HG03521 (cell line): ENCODE results near the gene NUMB.

ENCODE experiments used
- ATAC-seq: cut with Tn5 transposase; IDR thresholded peaks from one replicate; pipeline ENCODE4 v1.9.1; 2021; ENCODE audit warnings: mild to moderate bottlenecking, moderate library complexity; ENCODE audit not compliant: unreplicated experiment

The NUMB gene

DNA sequence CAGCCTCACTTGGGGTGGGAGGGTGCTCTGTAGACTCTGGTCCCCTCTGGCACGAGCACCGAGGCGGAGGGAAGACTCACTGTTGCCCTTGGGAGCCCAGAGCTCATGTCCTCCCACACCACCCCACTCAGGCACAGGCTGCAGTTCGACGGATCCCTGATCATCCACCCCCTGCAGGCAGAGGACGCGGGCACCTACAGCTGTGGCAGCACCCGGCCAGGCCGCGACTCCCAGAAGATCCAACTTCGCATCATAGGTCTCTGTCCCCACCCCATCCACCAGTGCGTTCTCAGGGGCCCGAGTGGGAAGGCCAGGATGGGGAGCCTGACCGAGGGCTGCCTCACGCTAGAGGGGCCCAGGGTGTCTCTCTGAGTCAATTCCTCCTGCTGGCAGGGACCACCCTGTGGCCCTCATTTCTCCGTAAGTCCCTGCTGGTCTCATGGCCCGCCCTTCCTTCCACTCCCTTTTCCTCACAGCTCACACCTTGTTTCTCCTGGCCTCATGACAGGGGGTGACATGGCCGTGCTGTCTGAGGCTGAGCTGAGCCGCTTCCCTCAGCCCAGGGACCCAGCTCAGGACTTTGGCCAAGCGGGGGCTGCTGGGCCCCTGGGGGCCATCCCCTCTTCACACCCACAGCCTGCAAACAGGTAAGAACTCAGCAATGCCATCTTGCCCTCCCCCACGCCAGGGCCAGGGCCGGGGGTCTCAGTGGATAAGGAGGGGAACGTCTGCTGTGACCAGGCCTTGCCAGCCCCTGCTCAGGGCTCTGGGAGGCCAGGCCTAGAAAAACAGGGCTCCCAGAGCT is 194.1 kb downstream of the NUMB start:
- ATAC-seq = no peak

DNA sequence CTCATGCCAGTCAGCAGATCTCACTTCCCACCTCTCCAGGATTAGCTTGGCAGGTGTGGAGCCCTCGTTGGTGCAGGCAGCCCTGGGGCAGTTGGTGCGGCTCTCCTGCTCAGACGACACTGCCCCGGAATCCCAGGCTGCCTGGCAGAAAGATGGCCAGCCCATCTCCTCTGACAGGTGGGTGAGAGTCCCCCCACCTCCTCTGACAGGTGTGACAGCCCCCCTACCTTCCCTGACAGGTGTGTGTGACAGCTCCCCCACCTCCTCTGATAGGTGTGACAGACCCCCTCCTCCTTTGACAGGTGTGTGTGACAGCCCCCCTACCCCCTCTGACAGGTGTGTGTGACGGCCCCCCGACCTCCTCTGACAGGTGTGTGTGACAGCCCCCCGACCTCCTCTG is 194.7 kb downstream of the NUMB start:
- ATAC-seq = no peak

DNA sequence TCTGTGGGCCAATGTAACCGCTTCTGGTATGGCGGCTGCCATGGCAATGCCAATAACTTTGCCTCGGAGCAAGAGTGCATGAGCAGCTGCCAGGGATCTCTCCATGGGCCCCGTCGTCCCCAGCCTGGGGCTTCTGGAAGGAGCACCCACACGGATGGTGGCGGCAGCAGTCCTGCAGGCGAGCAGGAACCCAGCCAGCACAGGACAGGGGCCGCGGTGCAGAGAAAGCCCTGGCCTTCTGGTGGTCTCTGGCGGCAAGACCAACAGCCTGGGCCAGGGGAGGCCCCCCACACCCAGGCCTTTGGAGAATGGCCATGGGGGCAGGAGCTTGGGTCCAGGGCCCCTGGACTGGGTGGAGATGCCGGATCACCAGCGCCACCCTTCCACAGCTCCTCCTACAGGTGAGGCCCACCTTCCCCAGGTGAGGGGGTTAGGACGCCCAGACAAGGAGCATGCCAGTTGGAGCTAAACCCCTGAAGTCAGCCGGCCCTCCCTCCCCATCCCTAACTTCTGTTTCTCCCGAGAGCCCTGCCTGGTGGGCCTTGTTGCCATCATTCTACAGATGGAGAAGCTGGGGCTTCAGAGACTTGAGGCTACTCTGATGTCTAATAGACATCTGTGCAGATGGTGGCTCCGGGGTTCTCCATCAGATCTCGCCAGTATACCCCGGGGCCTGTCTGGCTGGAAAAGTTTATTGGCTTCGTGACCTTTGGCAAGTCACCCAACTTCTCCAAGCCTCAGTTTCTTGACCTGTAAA is 195.7 kb downstream of the NUMB start:
- no peak for ATAC-seq

DNA sequence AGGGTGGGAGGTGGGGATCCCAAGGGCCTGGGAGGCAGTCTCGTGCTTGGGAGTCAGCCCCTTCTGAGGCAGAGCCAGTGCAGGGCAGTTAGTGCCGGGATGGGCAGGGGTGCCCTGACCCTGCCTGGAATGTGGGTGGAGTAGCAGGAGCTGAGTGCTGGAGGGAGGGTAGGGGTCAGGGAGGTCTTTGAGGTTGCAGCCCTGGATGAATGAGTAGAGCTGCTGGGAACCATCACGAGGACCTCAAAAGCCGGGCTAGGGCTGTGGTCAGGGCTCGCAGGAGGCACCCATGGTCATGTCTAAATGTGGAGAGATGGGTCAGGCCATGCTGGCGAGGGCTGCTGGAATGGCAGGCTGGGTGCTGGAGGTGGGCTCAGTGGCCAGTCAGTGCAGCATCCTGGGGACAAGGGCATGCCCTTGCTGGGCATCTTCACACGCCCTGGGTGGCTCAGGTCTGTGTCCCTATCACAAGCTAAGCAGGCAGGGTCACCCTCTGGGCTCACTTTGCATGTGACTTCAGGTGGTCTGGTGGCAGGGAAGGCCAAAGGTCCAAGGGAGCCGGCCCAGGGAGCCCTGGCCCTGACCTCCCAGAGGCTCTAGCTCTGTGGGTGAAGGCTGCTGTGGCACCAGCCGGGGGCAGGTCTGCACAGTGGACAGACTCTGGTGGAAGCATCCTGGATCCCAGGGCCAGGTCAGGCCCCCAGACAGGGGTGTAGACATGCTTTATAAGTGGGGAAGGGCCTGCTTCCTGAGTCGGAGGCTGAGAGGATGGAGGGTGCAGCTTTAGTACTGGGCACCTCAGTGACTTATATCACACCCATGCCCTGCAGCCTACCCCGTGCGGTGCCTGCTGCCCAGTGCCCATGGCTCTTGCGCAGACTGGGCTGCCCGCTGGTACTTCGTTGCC is 196.6 kb downstream of the NUMB start:
- no peak for ATAC-seq

DNA sequence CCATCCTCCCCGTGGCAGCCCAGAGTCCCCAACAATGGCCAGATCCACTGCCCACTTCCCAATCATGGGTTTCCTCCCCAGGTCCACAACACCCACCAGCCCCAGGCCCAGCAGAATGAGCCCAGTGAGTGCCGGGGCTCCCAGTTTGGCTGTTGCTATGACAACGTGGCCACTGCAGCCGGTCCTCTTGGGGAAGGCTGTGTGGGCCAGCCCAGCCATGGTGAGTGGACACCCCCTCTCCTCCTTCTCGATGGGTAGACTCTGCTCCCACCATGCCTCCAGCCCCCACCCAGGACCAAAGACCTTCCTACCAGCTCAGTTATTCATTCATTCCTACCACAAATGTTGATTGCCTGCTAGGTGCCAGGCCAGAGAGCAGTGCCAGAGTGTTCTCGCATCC is 197.3 kb downstream of the NUMB start:
- ATAC-seq = no peak

DNA sequence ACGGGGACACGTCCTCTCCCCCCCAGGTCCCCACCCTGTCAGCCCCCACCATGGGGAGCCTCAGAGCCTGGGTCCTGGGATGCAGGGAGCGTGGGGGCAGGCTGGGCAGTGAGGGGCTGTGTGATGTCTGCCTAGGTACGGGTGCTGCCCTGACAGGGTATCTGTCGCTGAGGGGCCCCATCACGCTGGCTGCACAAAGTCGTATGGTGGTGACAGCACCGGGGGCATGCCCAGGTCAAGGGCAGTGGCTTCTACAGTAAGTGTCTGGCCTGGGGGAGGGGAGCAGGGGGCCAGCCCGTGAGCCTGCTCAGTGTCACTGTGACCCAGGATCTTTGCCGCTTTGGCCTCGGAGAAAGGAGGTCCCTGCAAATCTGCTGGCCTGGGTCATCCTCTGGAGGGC is 197.8 kb downstream of the NUMB start:
- no peak for ATAC-seq

DNA sequence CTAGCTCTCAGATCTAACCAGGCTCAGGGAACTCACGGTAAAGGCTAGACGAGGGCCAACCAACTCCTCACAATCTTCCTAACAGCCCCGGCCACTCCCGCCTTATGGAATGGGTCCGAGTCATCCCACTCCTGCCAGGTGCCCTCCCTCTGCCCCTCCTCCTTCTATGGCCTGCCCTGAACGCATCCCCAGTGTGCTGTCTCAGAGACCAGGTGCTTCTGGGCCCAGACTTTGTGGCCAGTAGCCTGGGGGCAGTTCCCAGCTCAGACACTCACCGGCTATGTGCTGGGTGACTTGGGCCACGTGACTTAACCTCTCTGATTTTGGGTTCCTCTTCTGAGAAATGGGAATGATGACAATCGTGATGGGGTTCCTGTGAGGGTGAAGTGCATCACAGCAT is 198.5 kb downstream of the NUMB start:
- no peak for ATAC-seq

DNA sequence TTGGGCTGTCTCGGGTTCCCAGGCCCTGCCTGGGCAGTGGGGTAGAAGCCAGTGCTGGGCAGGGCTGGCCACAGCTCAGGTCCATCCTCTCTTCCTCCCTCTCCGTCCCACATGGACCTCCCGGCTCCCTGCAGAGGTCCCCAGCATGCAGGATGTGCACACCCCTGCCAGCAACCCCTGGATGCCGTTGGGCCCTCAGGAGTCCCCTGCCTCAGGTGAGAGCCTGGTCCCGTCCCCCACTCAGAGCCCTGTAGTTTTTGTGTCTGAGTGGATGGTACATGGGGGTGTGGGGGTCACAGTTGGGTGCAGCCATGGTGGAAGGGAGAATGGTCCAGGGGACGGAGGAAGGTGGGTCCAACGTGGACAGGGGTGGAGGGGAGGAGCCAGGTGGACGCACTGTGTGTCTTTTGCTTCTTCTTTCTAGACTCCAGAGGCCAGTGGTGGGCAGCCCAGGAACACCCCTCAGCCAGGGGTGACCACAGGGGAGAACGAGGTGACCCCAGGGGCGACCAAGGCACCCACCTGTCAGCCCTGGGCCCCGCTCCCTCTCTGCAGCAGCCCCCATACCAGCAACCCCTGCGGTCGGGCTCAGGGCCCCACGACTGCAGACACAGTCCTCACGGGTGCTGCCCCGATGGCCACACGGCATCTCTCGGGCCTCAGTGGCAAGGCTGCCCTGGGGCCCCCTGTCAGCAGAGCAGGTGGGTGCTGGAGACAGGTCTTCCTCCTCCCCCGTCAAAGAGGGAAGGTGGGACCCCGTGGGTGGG is 199.3 kb downstream of the NUMB start:
- no peak for ATAC-seq

DNA sequence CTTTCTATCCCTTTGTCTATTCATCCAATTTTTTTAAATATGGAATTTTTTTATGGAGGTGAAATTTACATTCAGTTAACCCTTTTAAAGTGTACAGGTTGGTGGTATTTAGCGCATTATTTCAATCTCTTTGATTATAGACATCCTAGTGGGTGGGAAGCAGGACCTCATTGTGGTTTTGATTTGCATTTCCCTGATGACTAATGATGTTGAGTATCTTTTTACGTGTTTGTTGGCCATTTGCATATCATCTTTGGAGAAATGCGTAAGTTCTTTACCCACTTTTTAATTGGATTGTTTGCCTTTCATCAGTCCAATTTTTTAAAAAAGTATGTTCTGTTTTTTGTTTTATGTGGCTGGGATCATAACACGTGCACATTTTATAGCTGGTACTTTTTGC is 200.3 kb downstream of the NUMB start:
- no peak for ATAC-seq

DNA sequence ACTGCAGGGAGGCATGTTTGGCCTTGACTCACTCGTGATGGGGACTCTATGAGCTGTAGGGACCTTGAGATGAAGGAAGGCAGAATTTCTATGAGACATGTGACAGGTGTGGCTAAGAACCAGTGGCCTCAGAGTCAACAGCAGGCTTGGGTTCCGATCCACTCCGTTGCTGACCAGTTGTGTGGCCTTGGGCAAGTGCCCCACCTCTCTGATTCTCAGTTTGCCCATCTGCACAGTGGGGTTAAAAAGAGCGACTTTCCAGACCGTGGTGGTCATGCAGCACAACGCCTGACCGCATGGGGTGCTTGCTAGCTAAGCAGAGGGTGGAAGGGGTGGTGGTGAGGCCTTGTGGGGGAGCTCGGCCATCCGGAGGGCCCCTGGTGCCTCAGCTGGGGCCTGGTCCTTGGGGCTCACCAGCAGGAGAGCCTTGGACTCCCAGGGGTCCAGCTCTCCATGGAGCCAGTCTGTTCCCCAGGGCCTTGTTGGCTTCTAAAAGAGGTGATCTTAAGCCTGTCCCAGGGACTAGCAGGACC is 202.6 kb downstream of the NUMB start:
- no peak for ATAC-seq

DNA sequence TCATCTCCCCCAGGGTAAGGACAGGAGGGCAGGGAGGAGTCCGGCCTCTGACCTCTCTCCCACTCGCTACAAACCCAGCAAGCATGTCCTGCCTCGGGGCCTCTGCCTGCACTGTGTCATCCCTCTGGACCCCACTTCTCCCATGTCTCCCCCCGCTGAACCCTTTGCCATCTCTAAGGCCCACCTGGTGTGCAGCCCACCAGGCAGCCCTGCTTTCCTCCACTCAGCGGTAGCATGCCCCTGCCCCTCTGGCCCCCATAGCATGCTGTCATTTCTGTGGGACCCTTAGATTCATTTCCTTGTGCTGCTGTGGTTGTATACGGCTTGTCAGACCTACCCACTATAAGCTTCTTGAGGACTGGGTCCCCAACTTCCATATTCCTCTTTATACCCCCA is 203.3 kb downstream of the NUMB start:
- ATAC-seq = no peak

DNA sequence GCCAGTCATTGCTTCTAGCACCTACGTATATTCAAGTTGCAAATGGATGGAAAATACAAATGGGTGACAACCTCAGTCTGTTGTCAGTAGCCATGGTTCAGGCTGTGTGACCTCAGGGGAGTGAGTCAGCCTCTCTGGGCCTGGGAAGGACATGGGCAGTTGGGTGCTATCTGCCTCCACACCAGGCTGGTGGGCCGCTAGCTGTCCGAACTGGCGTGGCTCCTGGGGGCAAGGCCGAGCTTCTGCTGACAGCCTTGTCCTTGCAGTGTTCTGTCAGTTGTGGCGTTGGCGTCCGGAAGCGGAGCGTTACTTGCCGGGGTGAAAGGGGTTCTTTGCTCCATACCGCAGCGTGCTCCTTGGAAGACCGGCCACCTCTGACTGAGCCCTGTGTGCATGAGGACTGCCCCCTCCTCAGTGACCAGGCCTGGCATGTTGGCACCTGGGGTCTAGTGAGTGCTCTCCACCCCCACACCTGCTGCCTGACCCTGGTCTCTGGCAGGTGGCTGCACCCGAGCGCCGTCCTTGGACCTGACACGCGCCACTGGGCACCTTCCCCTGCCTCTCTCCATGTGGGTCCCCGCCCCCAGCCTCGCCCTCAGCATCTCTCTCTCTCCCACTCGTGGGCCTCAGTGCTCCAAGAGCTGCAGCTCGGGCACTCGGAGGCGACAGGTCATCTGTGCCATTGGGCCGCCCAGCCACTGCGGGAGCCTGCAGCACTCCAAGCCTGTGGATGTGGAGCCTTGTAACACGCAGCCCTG is 203.9 kb downstream of the NUMB start:
- no peak for ATAC-seq

DNA sequence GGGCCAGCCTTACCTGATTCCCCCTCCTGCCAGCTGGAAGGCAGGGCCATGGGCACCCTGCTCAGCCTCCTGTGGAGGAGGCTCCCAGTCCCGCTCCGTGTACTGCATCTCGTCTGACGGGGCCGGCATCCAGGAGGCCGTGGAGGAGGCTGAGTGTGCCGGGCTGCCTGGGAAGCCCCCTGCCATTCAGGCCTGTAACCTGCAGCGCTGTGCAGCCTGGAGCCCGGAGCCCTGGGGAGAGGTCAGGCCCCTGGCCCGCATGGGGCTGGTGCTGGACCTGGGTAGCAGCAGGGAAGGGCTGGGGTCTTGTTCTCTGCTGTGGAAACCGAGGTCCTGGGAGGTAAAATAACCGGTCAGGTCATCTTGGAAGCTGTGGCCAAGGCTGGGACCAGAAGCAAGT is 204.6 kb downstream of the NUMB start:
- ATAC-seq = no peak

DNA sequence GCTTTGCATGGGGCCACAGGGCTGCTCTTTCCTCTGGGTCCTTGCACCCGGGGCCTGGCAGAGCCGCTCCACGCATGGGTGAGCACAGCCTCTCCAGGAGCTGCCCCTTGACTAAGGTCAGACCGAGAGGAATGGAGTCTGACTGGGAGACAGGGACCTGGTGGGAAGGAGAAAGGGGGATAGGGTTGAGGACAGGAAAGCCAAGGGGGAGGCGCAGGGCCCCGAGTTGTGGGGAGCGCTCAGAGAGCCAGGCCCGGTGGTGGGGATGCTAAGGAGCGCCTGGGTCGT is 205.1 kb downstream of the NUMB start:
- ATAC-seq = no peak

DNA sequence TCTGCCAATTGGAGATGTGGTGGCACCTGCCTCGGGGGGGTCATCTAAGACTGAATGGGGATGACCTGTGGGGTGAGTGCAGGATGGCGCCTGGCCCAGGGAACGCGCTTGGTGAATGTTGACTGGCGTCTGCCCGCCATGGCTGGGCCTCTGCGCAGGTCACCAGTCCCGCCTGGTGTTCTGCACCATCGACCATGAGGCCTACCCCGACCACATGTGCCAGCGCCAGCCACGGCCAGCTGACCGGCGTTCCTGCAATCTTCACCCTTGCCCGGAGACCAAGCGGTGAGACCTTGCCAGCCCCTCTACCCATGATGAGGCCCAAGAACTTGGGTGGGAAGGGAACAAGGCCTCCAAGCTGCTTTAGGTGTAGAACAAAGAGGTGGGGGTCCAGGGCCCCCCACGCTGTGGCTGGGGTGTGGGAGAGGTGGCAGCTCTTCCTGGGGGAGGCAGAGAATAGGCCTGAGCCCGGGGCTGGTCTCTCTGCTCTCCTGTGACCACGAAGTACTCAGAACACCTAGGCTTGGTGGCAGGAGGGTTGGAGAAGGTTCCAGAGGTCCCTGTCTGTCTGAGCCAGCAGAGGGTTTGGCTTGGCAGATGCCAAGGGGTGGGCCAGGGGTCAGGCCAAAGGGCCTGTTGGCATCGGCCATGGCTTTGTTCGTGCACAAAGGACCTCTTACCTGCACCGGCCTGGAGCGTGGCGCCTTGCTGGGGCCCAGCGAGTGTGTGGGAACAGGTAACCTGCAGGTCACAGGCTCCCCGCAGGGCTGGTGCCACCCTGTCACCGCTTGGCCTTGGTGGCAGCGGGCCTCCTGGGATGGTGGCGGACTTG is 205.6 kb downstream of the NUMB start:
- no peak for ATAC-seq

DNA sequence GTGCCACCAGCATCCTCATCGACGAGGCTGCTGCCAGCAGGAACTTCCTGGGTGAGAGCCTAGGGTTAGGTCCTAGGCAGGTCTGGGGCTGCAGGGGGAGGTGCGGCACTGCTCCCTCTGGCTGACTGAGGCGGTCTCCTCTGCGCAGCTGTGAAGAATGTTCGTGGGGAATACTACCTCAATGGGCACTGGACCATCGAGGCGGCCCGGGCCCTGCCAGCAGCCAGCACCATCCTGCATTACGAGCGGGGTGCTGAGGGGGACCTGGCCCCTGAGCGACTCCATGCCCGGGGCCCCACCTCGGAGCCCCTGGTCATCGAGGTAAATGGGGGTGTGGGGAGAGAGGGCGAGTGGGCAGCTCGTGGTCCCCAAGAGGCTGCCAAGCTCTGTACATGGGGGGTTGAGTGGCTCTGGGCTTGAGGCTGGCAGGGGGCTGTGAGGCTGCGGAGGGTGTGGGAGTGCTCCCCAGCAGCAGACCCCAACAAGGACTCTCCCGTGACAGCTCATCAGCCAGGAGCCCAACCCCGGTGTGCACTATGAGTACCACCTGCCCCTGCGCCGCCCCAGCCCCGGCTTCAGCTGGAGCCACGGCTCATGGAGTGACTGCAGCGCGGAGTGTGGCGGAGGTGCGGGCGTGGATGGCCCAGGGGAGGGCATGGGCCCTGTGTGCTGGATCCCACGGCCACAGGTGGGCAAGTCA is 206.7 kb downstream of the NUMB start:
- no peak for ATAC-seq

DNA sequence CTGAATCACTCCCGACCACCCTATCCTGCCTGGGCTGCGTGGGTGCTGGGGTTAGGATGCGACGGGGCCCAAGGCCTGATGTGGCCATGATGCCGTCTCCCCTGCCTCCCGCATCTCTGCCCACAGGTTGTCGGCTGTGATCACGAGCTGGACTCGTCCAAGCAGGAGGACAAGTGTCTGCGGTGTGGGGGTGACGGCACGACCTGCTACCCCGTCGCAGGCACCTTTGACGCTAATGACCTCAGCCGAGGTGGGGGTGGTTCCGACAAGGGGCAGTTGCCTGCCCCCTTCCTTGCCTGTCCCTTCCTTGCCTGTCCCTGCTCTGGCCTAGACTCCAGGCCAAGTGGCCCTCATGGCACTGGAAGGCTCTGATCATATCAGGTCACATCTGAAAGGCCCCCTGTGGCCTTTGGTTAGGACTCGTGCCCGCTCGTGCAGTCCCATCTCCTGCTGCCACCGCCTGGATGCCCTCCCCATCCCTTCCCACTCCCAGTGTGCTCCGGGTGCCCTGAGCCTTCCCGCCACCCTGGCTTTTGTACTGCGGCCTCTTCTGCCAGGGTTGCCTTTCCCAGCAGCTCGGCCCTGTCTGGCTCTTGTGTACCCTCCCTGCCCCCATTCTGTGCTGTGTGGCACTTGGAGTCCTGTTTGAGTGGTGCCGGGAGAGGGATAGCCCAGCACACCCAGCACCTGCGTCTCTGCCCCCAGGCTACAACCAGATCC is 207.4 kb downstream of the NUMB start:
- no peak for ATAC-seq

DNA sequence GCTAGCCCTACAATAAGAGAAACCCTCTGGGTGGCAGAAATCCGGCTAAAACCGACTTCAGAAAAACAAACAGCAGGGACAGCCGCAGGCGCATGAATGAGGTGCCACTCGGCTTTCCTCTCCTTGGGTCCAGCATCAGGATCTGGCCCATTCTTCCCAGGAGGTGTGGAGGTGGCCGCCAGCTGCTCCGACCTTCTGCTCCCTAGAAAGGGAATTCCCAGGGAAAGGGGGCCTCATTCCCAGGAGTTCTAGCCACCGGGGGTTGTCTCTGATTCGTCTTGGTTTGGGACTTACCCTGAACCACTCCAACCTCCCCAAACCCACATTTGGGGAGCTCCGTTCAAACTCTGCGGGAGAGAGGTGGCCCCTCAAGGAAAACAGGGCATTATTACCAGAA is 208.0 kb downstream of the NUMB start:
- ATAC-seq = no peak
